Measurements from ENCODE around the gene SEC24B. TPM values are rescaled to one million over a fixed set of nuclear protein-coding genes. Genes with fewer than 3 reads are reported as not detected.

SEC24B gene
- total and polyA plus RNA-seq, 10 of the 15 experiments (the other 5 are each of a cell fraction or from before 2014, with no cell fraction given) = 6.4 to 43.2 (median 16.0) TPM

- Histone ChIP-seq H2AFZ (ENCODE audit: control insufficient read depth, low read depth, low read length) (no peak overlapping the region), H3K79me2 (ENCODE audit: control insufficient read depth, insufficient read depth, low read length) (peaks cover 13% of the 10 kb centered on the region), H3K27me3 (replicated peaks in 1 of 2; ENCODE audit: control insufficient read depth in 2 of 2, insufficient read depth in 2 of 2, low read length in 1 of 2) (no peaks in the 10 kb centered on the region), H3K27ac (ENCODE audit: control insufficient read depth, insufficient read depth) (no peak overlapping the region), H3K36me3 (ENCODE audit: control insufficient read depth in 2 of 2, insufficient read depth in 2 of 2, low read length in 1 of 2) (peaks cover 4 to 10% of the 10 kb centered on the region in 2 experiments), H3K9ac (ENCODE audit: control insufficient read depth, insufficient read depth, low read length) (no peak overlapping the region), H3K9me3 (replicated peaks; ENCODE audit: control insufficient read depth, insufficient read depth, low read length) (no peaks in the 10 kb centered on the region), H3K4me2 (ENCODE audit: control insufficient read depth, insufficient read depth) (no peak overlapping the region), H4K20me1 (ENCODE audit: control insufficient read depth, insufficient read depth) (no peaks in the 10 kb centered on the region; the same call in 1 of the 2 replicates), H3K4me1 (ENCODE audit: control insufficient read depth, insufficient read depth, low read length) (peaks cover 7% of the 10 kb centered on the region; the same call in 1 of the 2 replicates), H3K4me3 (no peak overlapping the region)
- BruUV-seq (replicated peaks) = no TSS peak
- ChIA-PET SMC1A (ENCODE audit: uncharacterized antibody, unreplicated experiment) (interaction anchor here (1.1 to 1.3 kb wide), 2 partner anchors 10 to 13 kb away, joined by 4 to 5 read pairs; no protein-coding TSS in a partner anchor), CTCF (no interaction called here), RAD21 (ENCODE audit: unreplicated experiment) (no interaction called here), POLR2A (no interaction called here)
- ATAC-seq = no peak
- TF ChIP-seq CEBPB (IDR thresholded peaks at IDR 0.05; ENCODE audit: borderline replicate concordance in 1 of 2, low read depth in 2 of 2, low read length in 2 of 2) (no peak), CTCF (IDR thresholded peaks at IDR 0.05 in 2 of 3, conservative IDR thresholded peaks at IDR 0.05 in 1 of 3; ENCODE audit: control insufficient read depth in 2 of 3, extremely low read depth in 1 of 3, insufficient read depth in 1 of 3, low read depth in 3 of 3, low read length in 3 of 3) (no peak), NKRF (conservative IDR thresholded peaks at IDR 0.05) (no peak), BHLHE40 (IDR thresholded peaks at IDR 0.05; ENCODE audit: borderline replicate concordance in 1 of 2, low read depth in 2 of 2, low read length in 1 of 2) (no peak), RAD21 (IDR thresholded peaks at IDR 0.05; ENCODE audit: insufficient read depth, low read depth, low read length) (no peak), TAF1 (IDR thresholded peaks at IDR 0.05; ENCODE audit: borderline replicate concordance, low read depth, low read length) (no peak), E2F8 (IDR thresholded peaks at IDR 0.05; ENCODE audit: low read depth, partially characterized antibody) (no peak), POLR2A (IDR thresholded peaks at IDR 0.05; ENCODE audit: low read depth, low read length) (no peak), ASH2L (IDR thresholded peaks at IDR 0.05; ENCODE audit: borderline replicate concordance, low read depth) (no peak), ZZZ3 (IDR thresholded peaks at IDR 0.05; ENCODE audit: control insufficient read depth, insufficient read length, low read depth) (no peak), NFYB (IDR thresholded peaks at IDR 0.05; ENCODE audit: insufficient read depth, low read depth, low read length) (no peak)
- TF ChIP-seq, protein P1, sequence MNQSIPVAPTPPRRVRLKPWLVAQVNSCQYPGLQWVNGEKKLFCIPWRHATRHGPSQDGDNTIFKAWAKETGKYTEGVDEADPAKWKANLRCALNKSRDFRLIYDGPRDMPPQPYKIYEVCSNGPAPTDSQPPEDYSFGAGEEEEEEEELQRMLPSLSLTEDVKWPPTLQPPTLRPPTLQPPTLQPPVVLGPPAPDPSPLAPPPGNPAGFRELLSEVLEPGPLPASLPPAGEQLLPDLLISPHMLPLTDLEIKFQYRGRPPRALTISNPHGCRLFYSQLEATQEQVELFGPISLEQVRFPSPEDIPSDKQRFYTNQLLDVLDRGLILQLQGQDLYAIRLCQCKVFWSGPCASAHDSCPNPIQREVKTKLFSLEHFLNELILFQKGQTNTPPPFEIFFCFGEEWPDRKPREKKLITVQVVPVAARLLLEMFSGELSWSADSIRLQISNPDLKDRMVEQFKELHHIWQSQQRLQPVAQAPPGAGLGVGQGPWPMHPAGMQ (IDR thresholded peaks at IDR 0.05; ENCODE audit: borderline replicate concordance) = no peak
- in situ Hi-C loops (cut with MboI) = no loop called here
- intact Hi-C loops (cut with micrococcal nuclease; ENCODE audit: unreplicated experiment) = no loop called here
- 96% methylated on average over 2 of the region's 2 CpGs for WGBS (ENCODE audit: insufficient coverage, insufficient replicate concordance, low lambda C conversion rate, missing lambda C conversion rate)
- no peak for FAIRE-seq
- DNase-seq (ENCODE audit: low read depth, low spot score) = no peak
Measured at GRCh38 chr4:109465069-109465468, 31.5 kb downstream of the SEC24B start.
